Mucosa of descending colon (tissue), 3 donors: ENCODE data around the gene OR7G1. TPM values are rescaled to one million over a fixed set of nuclear protein-coding genes. Genes with fewer than 3 reads are reported as not detected.
A peak's percentile ranks its signal among the peaks of the same experiment; 100 is the strongest.

ENCODE experiments used
- ATAC-seq: fragments of 200-7000 bp; cut with Tn5 transposase; one replicate; pipeline ENCODE4 v1.9.1; 2020; ENCODE audit warnings: mild to moderate bottlenecking, moderate library complexity
- DNase-seq, 3 donors: peaks; one replicate each; pipeline ENCODE4 v3.0.0-alpha.2; 2020
- H3K36me3 ChIP-seq: fragments of 200-600 bp; one replicate; pipeline ENCODE4 v1.8.0; 2021; ENCODE audit warnings: low read depth, mild to moderate bottlenecking
- H3K4me1 ChIP-seq: fragments of 200-600 bp; one replicate; pipeline ENCODE4 v1.8.0; 2021; ENCODE audit warnings: low read depth, mild to moderate bottlenecking
- H3K4me3 ChIP-seq: fragments of 200-600 bp; one replicate; pipeline ENCODE4 v1.8.0; 2021; ENCODE audit warnings: mild to moderate bottlenecking
- H3K9me3 ChIP-seq: fragments of 200-600 bp; one replicate; pipeline ENCODE4 v1.8.0; 2021; ENCODE audit warnings: mild to moderate bottlenecking
- intact Hi-C, 2 donors: fragments of 100-400 bp; cut with DNase I in 1 of 2; cut with micrococcal nuclease in 1 of 2; formaldehyde crosslinking; loops; one replicate each; pipeline versions ENCODE4 v1.11.0 to v1.11.1; 2022; cut with DNase I, micrococcal nuclease
- long read RNA-seq, 2 donors: library from polyadenylated mRNA; unstranded; transcript quantifications; one replicate each; pipeline ENCODE4 v2.0.0, GENCODE V29; 2019 to 2021
- total RNA-seq, 3 donors: library from RNA; stranded (reverse); fragmentation: NEBNext Ultra II Directional in 2 of 3; extraction: Animal tissue kit (Norgen Biotek cat#: 25700) in 2 of 3; gene quantifications; one replicate each; pipeline versions ENCODE4 v1.2.1 to v1.2.4, GENCODE V29; 2021 to 2023
- TF ChIP-seq, protein P1 (sequence below): fragments of 200-600 bp; IDR thresholded peaks from one replicate; pipeline ENCODE4 v1.8.0; 2022; ENCODE audit warnings: antibody characterized with exemption, mild to moderate bottlenecking
- donor health status: DM: no; HTN: no; CAD: no; lungs with moderate emphysema.
- donor health status: DM: no; HTN: no; CAD: no.
- donor health status: DM: no; HTN: yes; CAD: no.

Gene OR7G1
- not detected for total RNA-seq
- long read RNA-seq, donor 1 = 0 reads
- long read RNA-seq, donor 2 = 0 reads

DNA sequence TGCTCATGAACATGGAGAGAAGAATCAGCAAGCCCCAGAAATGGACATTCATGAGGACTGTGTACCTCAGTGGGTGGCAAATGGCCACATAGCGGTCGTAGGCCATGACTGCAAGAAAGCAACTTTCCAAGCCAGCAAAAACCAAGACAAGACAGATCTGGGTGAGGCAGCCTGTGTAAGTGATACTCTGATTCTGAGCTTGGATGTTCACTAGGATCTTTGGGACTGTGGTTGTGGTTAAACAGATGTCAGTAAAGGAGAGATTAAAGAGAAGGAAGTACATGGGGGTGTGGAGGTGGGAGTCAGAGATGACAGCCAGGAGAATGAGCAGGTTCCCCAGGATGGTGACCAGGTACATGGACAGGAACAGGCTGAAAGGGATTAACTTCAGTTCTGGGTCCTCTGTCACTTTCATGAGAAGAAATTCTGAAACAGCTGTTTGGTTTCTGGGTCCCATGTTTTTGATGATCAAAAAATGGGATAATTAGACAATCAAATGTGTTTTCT lies at the start of gene OR7G1:
Gene OR7G1 (minus strand): TSS at position 457 of the 507 bp plus-strand sequence. CDS start 0 bp downstream, at position 457.
- Histone ChIP-seq H3K9me3 (no peaks in the 10 kb centered on the region), H3K4me1 (no peaks in the 10 kb centered on the region), H3K4me3 (no peak within 1 kb of the TSS), H3K36me3 (no peaks in the 10 kb centered on the region)
- ATAC-seq (no peak), DNase-seq (no peak)
- TF ChIP-seq, protein P1, sequence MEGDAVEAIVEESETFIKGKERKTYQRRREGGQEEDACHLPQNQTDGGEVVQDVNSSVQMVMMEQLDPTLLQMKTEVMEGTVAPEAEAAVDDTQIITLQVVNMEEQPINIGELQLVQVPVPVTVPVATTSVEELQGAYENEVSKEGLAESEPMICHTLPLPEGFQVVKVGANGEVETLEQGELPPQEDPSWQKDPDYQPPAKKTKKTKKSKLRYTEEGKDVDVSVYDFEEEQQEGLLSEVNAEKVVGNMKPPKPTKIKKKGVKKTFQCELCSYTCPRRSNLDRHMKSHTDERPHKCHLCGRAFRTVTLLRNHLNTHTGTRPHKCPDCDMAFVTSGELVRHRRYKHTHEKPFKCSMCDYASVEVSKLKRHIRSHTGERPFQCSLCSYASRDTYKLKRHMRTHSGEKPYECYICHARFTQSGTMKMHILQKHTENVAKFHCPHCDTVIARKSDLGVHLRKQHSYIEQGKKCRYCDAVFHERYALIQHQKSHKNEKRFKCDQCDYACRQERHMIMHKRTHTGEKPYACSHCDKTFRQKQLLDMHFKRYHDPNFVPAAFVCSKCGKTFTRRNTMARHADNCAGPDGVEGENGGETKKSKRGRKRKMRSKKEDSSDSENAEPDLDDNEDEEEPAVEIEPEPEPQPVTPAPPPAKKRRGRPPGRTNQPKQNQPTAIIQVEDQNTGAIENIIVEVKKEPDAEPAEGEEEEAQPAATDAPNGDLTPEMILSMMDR = no peak
- intact Hi-C loops = no loop called here

DNA sequence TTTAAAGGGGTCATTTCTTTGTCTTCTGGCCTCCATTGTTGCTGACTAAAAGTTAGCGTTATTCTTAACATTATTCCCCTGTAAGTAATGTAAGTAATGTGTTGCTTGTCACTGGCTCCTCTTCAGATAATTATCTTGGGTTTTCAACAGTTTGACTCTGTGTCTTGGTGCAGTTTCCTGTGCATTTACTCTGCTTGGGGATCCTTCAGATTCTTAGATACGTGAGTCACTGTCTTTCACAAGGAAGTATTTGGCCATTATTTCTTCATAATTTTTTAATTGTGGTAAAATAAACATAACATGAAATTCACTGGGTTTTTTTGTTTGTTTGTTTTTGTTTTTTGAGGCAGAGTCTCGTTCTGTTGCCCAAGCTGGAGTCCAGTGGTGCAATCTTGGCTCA lies 49.7 kb upstream of the OR7G1 start:
- H3K4me1 ChIP-seq = no peaks in the 10 kb centered on the region
- intact Hi-C loops = no loop called here
- no peak overlapping the region for H3K4me3 ChIP-seq
- H3K9me3 ChIP-seq = peaks cover 13% of the 10 kb centered on the region
- TF ChIP-seq, protein P1 = no peak
- H3K36me3 ChIP-seq = peaks cover 13% of the 10 kb centered on the region
- no peak for ATAC-seq
- no peak for DNase-seq

GRCh38 chr19:9161427-9161826 lies 45.9 kb upstream of the OR7G1 start:
- H3K4me3 ChIP-seq = no peak overlapping the region
- DNase-seq (no peak), ATAC-seq (no peak)
- peaks cover 43% of the 10 kb centered on the region for H3K36me3 ChIP-seq
- intact Hi-C loops = no loop called here
- TF ChIP-seq, protein P1 = no peak
- peaks cover 23% of the 10 kb centered on the region for H3K9me3 ChIP-seq
- no peaks in the 10 kb centered on the region for H3K4me1 ChIP-seq

DNA sequence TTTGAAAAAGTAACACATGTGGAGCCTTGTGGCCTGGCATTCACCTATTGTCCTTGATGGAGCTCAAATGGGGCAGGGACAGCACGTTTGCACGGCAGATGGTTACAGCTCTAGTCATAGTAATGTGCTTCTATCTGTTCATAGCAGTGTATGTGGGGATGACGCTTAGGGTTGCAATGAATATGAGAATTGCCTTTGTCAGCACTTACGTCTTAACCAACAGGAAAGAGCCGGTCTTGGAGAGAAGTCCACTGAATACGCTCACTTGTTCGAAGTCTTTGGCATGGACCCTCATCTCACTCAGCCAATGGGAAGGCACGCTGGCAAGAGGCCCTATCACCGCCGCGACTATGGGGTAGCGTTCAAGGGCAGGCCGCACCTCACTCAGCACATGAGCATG lies 44.3 kb upstream of the OR7G1 start:
- TF ChIP-seq, protein P1 = no peak
- ATAC-seq (no peak), DNase-seq (no peak)
- Histone ChIP-seq H3K9me3 (peaks cover 34% of the 10 kb centered on the region), H3K4me3 (no peak overlapping the region), H3K4me1 (no peaks in the 10 kb centered on the region), H3K36me3 (peaks cover 47% of the 10 kb centered on the region)
- intact Hi-C loops = no loop called here

- intact Hi-C loops = no loop called here
- Histone ChIP-seq H3K4me3 (no peak overlapping the region), H3K9me3 (peaks cover 64% of the 10 kb centered on the region), H3K4me1 (no peaks in the 10 kb centered on the region), H3K36me3 (peaks cover 44% of the 10 kb centered on the region)
- TF ChIP-seq, protein P1 = no peak
- ATAC-seq (peak; percentile 25), DNase-seq (no peak)
Measured at GRCh38 chr19:9156304-9156703, 40.7 kb upstream of the OR7G1 start.

GRCh38 chr19:9155591-9155990 lies 40.0 kb upstream of the OR7G1 start:
- ATAC-seq = no peak
- no peaks in the 10 kb centered on the region for H3K4me1 ChIP-seq
- intact Hi-C loops = no loop called here
- peaks cover 37% of the 10 kb centered on the region for H3K36me3 ChIP-seq
- no peak for DNase-seq
- peaks cover 58% of the 10 kb centered on the region for H3K9me3 ChIP-seq
- TF ChIP-seq, protein P1 = no peak
- no peak overlapping the region for H3K4me3 ChIP-seq
